EH (cell line): ENCODE data around the gene DNMT1.
"Not testable (repeated sequence)": the region's sequence is repeated elsewhere in the genome, so short reads cannot be mapped to it uniquely, and the experiment has no call there.

Experiments
- DNase-seq: peaks from one replicate; pipeline ENCODE4 v3.0.0-alpha.2; 2015; ENCODE audit warnings: low read depth

DNMT1 gene

DNA sequence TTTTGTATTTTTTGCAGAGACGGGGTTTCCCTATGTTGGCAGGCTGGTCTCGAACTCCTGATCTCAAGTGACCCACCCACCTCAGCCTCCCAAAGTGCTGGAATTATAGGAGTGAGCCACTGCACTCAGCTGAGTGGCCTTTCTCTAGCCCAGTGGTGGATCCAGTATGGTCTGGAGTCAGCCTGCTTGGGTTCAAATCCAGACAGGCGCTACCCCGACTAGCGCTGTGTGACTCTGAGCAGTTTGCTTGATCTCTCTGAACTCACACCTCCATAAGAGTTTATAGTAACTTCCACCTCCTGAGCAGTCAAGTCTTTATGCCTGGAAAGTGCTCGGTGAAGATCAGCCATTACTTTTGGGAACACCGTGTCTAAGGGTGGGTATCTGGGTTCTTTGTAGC, 25.9 kb upstream of the DNMT1 start:
- DNase-seq = no peak

DNA sequence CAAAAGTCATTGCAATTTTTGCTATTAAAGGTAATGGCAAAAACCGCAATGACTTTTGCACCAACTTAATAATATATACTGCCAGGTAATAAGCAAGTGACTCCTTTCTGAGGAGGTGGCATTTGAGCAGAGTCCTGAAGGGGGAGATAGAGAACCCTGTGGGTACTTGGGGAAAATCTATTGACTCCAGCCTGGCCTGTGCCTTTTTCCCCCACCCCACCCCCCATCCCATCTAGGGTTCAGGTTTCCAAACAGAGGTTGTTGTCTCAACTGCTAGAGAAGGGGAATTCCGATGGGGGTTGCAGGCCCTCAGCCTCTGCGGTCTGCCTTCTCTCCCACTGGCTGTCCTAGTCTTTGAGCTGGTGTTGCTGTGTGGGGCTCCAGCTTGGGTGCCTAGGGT, 24.9 kb upstream of the DNMT1 start:
- peak; percentile 34 for DNase-seq

DNA sequence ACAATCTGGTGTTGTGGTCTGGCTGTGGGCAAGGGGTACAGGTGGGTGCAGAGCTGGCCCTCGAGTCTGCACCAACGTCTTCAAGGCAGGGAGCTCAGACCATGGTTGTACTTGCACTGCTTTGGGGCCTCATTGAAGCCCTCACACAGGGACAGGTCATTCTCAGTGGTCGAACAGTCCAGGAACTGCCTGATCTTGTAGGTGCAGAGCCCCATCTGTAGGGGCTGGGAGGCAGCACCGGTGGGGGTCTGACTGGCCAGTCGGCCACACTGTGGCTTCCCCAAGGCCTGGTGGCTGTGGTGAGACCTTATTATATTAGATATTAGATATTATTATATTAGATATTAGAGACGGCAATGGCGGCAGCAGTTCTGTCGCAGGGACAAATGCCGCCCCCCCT, 22.3 kb upstream of the DNMT1 start:
- DNase-seq = no peak

DNA sequence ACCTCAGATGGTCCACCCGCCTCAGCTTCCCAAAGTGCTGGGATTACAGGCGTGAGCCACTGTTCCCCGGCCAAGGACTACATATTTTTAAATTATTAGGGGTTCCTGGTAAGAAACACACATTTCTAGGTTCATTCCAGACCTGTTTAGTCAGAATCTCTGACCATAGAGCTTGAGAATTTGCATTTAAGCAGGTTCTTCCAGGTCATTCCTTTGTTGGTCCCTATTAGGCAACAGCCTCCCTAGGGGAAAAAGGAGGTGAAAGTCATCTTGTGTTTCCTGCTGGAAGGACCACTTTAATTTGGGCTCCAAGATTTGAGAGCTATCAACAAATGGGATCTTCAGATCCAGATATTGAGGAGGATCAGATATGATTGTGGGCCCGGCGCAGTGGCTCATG, 20.0 kb upstream of the DNMT1 start:
- DNase-seq = peak; percentile 70

DNA sequence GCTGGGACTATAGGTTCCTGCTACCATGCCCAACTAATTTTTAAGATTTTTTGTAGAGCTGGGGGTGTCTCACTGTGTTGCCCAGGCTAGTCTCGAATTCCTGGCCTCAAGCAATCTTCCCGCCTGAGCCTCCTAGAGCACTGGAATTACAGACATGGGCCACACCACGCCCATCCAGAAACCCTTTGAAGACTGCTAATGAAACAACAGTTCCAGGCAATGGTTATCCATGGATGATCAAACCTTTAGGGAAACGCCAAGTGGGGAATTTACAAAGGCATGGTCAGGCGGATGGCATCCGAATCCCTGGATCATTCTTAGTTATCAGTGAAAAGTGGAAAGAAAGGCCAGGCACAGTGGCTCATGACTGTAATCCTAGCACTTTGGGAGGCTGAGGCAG, 16.9 kb upstream of the DNMT1 start:
- no peak for DNase-seq

DNA sequence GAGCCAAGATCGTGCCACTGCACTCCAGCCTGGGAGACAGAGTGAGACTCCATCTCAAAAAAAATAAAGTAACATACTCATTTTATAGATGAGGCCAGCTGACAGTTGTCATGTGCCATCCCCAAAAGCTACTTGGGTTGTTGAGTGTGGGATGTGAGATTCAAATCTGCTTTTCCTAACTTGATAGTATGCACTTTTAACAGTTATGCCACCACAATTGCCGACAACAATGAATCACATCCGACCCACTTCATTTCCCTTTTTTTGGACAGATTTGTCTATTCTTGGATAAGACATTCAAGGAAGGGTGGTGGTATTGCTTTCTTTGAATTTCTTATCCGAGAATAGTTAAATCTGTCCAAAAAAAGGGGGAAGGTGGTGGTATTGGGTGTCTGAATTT, 16.3 kb upstream of the DNMT1 start:
- DNase-seq = no peak

DNA sequence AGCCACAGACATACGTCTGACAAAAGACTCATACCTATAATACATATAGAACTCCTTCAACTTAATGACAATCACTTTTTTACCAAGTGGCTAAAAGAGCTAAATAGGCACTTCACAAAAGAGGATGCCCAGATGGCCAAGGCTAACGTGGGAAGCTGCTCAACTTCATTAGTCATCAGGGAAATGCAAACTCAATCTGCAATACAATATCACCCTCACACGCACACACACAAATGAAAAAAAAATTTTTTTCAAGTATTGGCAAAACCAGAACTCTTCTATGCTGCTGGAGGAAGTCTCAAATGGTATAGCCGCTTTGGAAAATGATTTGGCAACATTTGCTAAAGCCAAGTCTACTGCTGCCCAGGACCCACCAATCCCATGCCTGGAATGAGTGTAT, 14.6 kb upstream of the DNMT1 start:
- peak; percentile 42 for DNase-seq

DNA sequence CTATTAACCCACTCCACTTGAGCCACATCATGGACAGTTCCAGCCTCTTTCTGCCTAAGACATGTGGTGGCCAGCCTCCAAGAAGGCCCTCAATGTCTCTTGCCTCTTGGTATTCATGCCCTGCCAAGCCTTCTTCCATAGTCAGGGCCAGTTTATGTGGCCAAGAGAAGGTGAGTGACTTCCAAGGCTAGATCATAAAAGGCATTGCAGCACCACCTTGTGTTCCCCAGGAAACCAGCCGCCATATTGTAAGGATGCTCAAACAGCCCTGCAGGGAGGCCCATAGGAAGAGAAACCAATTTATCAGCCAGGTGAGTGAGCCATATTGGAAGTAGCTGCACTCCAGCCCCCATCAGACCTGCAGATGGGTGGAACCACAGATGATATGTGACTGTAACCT, 12.3 kb upstream of the DNMT1 start:
- no peak for DNase-seq

DNA sequence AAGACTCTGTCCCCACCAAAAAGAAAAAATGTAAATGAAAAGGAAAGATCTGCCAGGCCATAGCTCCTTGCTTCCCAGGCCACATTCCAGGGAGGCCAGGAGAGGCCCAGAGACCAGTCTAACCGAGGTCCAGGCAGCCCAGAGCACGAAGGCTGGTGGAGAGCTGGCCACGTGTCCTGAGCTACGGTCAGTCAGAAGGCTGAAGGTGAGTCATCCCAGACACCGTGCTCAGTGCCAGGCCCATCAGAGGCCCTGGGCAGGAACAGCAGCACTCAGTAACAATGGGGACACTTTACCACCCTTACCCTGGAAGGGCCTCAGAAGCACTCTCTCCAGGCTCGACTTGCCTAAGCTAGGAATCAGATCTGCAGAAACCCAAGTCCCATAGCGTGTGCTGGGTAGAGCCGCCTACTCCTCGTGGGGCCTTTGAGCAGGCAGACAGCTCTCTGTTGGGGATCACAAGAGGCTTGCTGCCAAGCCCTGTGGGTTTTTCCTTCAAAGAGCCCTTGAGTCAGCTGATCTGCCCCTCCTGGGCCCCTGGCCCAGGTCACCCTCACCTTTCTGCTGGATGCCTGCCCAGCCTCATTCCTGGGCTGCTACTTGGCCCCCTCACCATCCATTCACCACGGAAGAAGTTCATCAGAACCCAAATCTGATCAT, 11.6 kb upstream of the DNMT1 start:
- peak; percentile 54 for DNase-seq

DNA sequence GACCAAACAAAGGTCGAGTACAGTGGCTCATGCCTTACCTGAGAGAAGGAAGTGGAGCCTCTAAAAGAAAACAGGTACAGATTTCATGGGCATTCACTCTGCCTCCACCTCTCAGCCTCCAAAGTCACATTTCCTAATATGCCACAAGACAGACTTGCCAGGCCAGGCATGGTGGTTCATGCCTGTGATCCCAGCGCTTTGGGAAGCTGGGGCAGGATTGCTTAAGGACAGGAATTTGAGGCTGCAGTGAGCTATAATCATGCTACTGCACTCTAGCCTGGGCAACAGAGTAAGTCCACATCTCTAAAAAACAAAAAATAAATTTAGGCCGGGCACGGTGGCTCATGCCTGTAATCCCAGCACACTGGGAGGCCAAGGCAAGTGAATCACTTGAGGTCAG, 10.9 kb upstream of the DNMT1 start:
- DNase-seq = no peak

DNA sequence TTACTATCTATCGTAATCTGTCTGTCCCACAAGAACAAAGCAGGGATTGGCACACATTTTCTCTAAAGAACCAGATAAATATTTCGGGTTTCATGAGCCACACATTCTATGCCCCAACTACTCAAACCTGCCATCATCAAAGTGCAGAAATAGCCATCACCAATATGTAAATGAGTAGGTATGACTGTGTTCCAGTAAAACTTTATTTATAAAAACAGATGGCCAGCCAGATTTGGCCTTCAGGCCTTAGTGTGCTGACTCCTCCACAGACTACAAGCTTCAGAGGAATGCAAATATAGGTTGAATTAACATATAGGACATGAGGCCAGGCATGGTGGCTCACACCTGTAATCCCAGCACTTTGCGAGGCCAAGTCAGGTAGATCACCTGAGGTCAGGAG, 8.9 kb upstream of the DNMT1 start:
- DNase-seq = no peak

DNA sequence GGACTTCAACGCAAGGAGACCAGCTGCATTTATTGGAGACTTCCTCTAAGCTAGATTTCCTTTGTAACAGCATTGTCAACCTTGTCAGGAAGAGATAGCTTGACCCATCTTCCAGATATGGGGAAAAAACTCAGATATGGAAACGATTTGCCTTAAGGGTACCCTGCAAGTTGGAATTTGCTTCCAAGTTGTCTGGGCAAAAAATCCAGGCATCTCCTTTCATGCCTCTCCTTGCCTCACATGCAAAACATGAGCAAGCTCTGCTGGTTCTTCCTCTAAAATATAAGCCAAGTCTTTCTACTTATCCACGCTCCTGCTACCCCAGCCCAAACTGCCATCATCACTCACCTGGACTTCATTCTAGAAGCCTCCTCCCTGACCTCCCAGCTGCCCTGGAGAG, 6.4 kb upstream of the DNMT1 start:
- DNase-seq = no peak

DNA sequence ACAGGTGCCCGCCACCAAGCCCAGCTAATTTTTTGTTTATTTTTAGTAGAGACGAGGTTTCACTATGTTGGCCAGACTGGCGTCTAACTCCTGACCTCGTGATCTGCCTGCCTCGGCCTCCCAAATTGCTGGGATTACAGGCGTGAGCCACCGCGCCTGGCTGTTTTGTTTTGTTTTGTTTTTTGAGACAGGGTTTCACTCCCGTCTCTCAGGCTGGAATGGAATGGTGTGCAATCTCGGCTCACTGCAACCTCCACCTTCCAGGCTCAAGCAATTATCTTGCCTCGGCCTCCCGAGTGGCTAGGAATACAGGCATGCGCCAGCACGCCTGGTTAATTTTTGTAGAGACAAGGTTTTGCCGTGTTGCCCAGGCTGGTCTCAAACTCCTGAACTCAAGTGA, 5.3 kb upstream of the DNMT1 start:
- DNase-seq = not testable (repeated sequence)

DNA sequence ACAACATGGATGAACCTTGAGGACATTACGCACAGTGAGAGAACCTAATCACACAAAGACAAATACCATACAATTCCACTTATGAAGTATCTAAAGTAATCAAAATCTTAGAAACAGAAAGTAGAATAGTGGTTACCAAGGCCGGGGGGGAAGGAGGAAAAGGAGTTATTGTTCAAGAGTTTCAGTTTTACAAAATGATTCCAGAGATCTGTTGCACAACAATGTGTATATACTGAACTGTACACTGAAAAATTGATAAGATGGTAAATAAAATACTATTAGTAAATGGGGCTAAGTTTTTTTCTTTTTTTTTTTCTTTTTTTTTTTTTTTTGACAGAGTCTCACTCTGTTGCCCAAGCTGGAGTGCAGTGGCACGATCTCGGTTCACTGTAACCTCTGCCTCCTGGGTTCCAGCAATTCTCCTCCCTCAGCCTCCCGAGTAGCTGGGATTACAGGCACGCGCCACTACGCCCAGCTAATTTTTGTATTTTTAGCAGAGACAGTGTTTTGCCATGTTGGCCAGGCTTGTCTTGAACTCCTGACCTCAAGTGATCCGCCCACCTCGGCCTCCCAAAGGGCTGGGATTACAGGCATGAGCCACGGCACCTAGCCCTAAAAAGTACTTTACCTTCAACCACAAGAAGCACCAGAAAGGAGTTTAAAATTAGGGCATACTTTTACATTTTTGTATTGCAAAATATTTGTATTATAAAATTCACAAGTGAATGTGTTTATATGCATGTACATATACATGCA, 4.3 kb upstream of the DNMT1 start:
- DNase-seq = not testable (repeated sequence)

DNA sequence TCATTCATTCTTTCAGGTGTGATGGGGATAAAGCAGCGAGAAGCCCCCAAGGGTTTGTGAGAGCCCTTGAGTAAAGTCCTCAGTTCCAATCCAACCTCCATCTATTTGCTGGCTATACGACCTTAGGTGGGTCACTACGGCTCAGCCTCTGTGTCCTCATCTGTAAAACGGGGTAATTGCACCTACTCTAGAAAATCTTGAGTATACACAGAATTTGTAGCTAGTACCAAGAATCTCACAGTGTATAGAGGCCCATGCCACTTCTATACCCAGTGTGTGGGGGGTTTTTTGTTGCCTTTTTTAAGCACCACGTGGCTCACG, 406 bp upstream of the DNMT1 start:
- no peak for DNase-seq

DNA sequence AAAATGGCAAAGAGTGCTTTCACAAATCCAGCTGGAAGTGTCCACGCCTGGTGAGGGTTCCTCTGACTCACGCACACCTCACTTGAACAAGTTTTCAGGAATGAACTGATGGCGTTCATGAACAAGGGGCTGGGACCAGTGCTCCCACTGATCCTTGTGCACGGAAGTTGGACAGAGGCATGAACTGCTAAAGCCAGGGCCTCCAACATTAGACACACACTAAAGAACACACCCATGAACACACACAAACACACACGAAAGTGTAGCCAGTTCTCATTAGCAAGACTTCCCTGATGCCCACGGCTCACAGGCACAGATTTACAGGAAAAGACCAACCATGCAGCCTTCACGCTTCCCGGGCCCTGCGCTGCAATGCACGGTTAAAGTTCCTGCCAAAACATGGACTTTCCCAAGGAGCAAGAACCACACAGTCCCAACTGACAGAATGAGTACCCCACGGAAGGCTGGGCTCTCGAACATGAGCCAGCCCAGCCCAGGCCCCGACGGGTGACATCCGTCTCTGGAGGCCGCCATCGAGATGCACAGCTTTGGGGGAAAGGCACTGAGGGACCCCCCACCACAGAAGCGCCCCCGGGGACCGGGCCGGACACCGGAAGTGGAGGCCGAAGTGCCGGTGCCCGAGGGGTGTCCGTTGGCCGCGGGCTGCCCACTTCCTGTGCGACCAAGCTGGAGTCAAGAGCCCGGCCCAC, 808 bp downstream of the DNMT1 start:
- DNase-seq = peak; percentile 69

DNA sequence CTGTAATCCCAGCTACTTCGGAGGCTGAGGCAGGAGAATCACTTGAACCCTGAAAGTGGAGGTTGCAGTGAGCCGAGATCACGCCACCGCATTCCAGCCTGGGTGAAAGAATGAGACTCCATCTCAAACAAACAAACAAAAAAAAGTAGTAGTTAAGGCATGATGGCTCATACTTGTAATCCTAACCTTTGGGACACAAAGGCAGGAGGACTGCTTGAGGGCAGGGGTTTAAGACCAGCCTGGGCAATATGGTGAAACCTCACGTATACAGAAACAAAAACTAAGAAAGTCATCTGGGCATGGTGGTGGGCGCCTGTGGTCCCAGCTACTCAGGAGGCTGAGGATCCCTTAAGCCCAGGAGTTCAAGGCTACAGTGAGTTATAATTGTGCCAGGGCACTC, 1.8 kb downstream of the DNMT1 start:
- no peak for DNase-seq

DNA sequence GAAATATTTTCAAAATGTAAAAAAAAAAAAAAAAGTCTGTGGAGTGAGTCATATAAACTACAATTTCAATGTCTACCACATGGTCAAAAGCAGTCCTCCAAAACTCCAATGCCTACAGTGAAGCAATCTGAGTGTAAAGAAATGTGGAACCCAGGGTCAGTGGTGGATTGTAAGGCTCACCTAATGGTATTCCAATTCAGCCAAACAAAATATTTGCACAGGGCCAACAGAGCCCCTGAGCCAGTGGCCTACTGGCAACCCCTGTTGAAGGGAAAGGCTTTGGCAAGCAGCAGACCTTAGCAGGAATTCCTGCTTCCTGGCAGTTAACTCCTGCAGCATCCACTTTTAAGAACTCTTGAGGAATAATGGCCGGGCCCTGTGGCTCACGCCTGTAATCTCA, 3.4 kb downstream of the DNMT1 start:
- DNase-seq = peak; percentile 85

DNA sequence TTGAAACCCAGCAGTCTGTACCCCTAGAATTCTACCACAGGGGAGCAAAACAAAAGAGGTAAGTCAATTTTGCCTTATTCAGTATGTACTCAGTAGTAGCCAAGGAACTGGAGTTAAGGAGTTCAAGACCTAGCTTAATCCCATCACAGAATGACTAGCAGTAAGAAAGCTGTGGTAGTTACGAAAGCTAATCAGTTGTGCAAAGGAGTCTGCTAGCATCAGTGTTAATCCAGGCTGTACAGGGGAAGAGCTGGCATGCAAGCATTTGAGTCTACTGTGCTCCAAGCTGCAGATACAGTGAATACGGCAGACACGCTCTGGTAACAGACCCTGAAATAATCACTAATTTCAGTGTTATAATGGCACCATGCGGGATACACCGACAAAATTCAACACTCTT, 4.7 kb downstream of the DNMT1 start:
- no peak for DNase-seq

DNA sequence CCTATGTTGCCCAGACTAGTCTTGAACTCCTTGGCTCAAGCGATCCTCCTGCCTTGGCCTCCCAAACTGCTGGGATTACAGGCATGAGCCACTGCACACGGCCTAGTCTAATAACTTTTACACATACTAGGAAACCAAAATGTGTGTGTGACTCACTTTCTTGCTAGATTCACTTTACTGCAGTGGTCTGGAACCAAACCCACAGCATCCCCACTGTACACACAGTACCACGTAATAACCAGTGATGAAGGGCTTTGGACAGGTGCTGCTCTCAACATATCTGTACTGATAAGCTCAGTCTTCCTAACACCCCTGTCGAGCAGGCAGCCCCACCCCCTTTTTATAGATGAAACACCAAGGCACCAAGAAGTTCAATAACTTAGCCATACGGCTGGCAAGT, 5.1 kb downstream of the DNMT1 start:
- DNase-seq = no peak

DNA sequence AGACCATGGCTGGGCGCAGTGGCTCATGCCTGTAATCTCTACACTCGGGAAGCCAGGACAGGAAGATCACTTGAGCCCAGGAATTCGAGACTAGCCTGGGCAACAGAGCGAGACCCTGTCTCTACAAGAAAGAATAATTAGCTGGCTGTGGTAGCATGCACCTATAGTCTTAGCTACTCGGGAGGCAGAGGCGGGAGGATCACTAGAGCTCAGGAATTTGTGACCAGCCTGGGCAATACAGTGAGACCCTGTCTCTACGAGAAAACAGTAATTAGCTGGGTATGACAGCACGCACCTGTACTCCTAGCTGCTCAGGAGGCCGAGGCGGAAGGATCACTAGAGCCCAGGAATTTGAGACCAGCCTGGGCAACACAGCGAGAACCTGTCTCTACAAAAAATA, 7.4 kb downstream of the DNMT1 start:
- no peak for DNase-seq

DNA sequence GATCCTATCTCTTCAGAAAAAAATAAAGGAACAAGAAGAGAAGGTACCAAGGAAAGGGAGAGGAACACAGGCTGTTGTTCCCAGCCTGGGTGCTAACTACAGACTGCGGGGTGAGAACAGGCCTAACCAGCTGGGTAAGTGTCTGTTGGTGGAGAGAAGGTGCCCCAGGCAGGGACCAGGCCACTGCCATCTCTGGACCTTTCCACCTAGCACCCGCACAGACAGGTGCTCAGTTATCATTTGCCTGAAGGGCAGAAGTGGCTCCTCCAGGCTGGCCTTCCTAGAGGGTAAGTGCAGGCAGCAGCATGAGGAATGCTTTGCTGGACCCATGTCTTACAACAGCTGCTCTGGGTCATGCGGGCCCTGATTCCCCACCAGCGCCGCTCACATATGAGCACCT, 10.1 kb downstream of the DNMT1 start:
- DNase-seq = no peak

DNA sequence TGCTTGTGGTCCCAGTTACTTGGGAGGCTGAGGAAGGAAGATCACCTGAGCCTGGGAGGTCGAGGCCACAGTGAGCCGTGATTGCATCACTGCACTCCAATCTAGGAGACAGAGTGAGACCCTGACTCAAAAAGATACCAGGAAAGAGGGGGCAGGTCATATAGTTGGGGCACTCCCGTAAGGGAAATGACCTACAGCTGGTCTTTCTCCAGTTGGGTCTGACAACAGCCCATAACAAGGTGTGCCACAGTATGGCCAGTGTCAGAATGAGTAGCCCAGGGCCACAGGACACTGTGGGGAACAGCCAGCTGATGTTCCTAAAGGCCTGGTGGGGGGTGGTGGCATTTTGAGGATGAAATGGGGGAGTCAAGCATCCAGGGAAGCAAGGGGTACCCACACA, 10.8 kb downstream of the DNMT1 start:
- DNase-seq = no peak

DNA sequence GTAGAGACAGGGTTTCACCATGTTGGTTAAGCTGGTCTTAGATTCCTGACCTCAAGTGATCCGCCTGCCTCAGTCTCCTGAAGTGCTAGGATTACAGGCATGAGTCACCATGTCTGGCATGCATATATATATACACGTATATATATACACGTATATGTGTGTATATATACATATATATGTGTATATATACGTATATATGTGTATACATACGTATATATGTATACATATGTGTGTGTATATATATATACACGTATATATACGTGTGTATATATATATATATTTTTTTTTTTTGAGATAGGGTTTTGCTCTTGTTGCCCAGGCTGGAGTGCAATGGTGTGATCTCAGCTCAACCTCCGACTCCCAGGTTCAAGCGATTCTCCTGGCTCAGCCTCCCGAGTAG, 11.9 kb downstream of the DNMT1 start:
- DNase-seq = no peak
